ENCODE data around the gene PAX3.

GRCh38 chr2:222269132-222269531, 29.7 kb downstream of the PAX3 start:
- TF ChIP-seq CTCF (IDR thresholded peaks at IDR 0.05; ENCODE audit: low read depth, low read length, missing input control) (no peak), HNF4G (IDR thresholded peaks at IDR 0.05) (no peak), RAD21 (IDR thresholded peaks at IDR 0.05) (no peak), FOXA1 (IDR thresholded peaks at IDR 0.05) (no peak), RXRA (IDR thresholded peaks at IDR 0.05) (no peak), ATF3 (IDR thresholded peaks at IDR 0.05) (no peak), TAF1 (conservative IDR thresholded peaks at IDR 0.05) (no peak), EGR1 (IDR thresholded peaks at IDR 0.05; ENCODE audit: low read depth in 2 of 2) (no peak), GABPA (IDR thresholded peaks at IDR 0.05 in 1 of 2, conservative IDR thresholded peaks at IDR 0.05 in 1 of 2) (no peak), JUND (IDR thresholded peaks at IDR 0.05) (no peak), YY1 (IDR thresholded peaks at IDR 0.05) (no peak)
- TF ChIP-seq, protein P1, sequence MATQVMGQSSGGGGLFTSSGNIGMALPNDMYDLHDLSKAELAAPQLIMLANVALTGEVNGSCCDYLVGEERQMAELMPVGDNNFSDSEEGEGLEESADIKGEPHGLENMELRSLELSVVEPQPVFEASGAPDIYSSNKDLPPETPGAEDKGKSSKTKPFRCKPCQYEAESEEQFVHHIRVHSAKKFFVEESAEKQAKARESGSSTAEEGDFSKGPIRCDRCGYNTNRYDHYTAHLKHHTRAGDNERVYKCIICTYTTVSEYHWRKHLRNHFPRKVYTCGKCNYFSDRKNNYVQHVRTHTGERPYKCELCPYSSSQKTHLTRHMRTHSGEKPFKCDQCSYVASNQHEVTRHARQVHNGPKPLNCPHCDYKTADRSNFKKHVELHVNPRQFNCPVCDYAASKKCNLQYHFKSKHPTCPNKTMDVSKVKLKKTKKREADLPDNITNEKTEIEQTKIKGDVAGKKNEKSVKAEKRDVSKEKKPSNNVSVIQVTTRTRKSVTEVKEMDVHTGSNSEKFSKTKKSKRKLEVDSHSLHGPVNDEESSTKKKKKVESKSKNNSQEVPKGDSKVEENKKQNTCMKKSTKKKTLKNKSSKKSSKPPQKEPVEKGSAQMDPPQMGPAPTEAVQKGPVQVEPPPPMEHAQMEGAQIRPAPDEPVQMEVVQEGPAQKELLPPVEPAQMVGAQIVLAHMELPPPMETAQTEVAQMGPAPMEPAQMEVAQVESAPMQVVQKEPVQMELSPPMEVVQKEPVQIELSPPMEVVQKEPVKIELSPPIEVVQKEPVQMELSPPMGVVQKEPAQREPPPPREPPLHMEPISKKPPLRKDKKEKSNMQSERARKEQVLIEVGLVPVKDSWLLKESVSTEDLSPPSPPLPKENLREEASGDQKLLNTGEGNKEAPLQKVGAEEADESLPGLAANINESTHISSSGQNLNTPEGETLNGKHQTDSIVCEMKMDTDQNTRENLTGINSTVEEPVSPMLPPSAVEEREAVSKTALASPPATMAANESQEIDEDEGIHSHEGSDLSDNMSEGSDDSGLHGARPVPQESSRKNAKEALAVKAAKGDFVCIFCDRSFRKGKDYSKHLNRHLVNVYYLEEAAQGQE (IDR thresholded peaks at IDR 0.05) = no peak
- TF ChIP-seq, protein P2, sequence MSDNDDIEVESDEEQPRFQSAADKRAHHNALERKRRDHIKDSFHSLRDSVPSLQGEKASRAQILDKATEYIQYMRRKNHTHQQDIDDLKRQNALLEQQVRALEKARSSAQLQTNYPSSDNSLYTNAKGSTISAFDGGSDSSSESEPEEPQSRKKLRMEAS (IDR thresholded peaks at IDR 0.05) = no peak
